K562 (cell line): ENCODE results near the gene KCNN4. TPM values are rescaled to one million over a fixed set of nuclear protein-coding genes. Genes with fewer than 3 reads are reported as not detected.

ENCODE experiments used
- HDAC8 ChIP-seq: fragments of 450-650 bp; IDR thresholded peaks from 2 replicates; pipeline ENCODE4 v1.6.1; 2016; ENCODE audit warnings: mild to moderate bottlenecking, missing genetic modification characterization, moderate library complexity, missing compliant biosample characterization
- JUNB ChIP-seq: fragments of 450-650 bp; formaldehyde crosslinking; conservative IDR thresholded peaks from 2 replicates; pipeline ENCODE4 v1.4.0; 2020; ENCODE audit warnings: mild to moderate bottlenecking
- KAT8 ChIP-seq: fragments of 450-650 bp; IDR thresholded peaks from 2 replicates; pipeline ENCODE4 v1.6.1; 2016; ENCODE audit warnings: low read depth, mild to moderate bottlenecking
- MEIS2 ChIP-seq: fragments of 450-650 bp; IDR thresholded peaks from 2 replicates; pipeline ENCODE4 v1.6.1; 2014; ENCODE audit warnings: mild to moderate bottlenecking; ENCODE audit not compliant: partially characterized antibody
- NFATC3 ChIP-seq: fragments of 450-650 bp; IDR thresholded peaks from 2 replicates; pipeline ENCODE4 v1.6.1; 2017; ENCODE audit warnings: mild to moderate bottlenecking
- POLR2AphosphoS5 ChIP-seq: IDR thresholded peaks from 2 replicates; pipeline ENCODE4 v1.6.1; 2011; ENCODE audit warnings: mild to moderate bottlenecking, low read depth, low read length, moderate library complexity; ENCODE audit not compliant: control insufficient read depth, insufficient read depth
- SAFB2 ChIP-seq: fragments of 200-400 bp; formaldehyde crosslinking; IDR thresholded peaks from 2 replicates; pipeline ENCODE4 v1.6.1; 2018; ENCODE audit warnings: borderline replicate concordance, low read length, low read depth, moderate library complexity; ENCODE audit not compliant: severe bottlenecking
- SMARCA4 ChIP-seq: fragments of 450-650 bp; IDR thresholded peaks from 2 replicates; pipeline ENCODE4 v1.6.1; 2016
- TCF3 ChIP-seq: sonication (generic); formaldehyde crosslinking; IDR thresholded peaks from 2 replicates; pipeline ENCODE4 v1.4.0; 2020; ENCODE audit warnings: mild to moderate bottlenecking, missing genetic modification reagents
- TEAD2 ChIP-seq: fragments of 450-650 bp; IDR thresholded peaks from 2 replicates; pipeline ENCODE4 v1.6.1; 2016; ENCODE audit warnings: missing genetic modification characterization, control low read depth, missing compliant biosample characterization
- ZBED1 ChIP-seq: IDR thresholded peaks from 2 replicates; pipeline ENCODE4 v1.6.1; 2014
- ZKSCAN8 ChIP-seq: fragments of 200-800 bp; sonication (Bioruptor generic); IDR thresholded peaks from 2 replicates; pipeline ENCODE4 v1.6.1; 2016; ENCODE audit warnings: missing genetic modification characterization, missing compliant biosample characterization
- polyA plus RNA-seq, 8 experiments: library from polyadenylated mRNA; depleted of rRNA in 4 of 8; stranded (reverse) in 5 of 8; unstranded in 3 of 8; fragments of >200 nt; fragmentation: Nextera tagmentation in 2 of 8; fragmentation: Illumina TruSeq in 1 of 8; extraction: Ambion mirVana in 2 of 8; extraction: Trizol in 1 of 8; gene quantifications; 2 replicates each; pipeline versions ENCODE4 v1.2.1 to v1.2.3, GENCODE V29; 2011 to 2014; ENCODE audit warnings: inconsistent platforms in 1 of 8, missing spikeins in 1 of 8
- total RNA-seq, 7 experiments: library from RNA; depleted of rRNA in 6 of 7; stranded (reverse); fragments of >200 nt in 6 of 7; fragmentation: Illumina TruSeq in 2 of 7; extraction: Trizol in 2 of 7; gene quantifications; 2 replicates each; pipeline versions ENCODE4 v1.2.1 to v1.2.3, GENCODE V29; 2011 to 2021; ENCODE audit warnings: low replicate concordance in 1 of 7
- TF ChIP-seq, protein P1 (sequence below): fragments of 250-450 bp; sonication (Bioruptor Pico); IDR thresholded peaks from 2 replicates; pipeline ENCODE4 v1.4.0; 2020; ENCODE audit warnings: mild to moderate bottlenecking
- TF ChIP-seq, protein P2 (sequence below): sonication (generic); formaldehyde crosslinking; IDR thresholded peaks from 2 replicates; pipeline ENCODE4 v1.8.0; 2022; ENCODE audit warnings: mild to moderate bottlenecking, low read depth, missing genetic modification reagents
- TF ChIP-seq, protein P3 (sequence below): sonication (generic); formaldehyde crosslinking; IDR thresholded peaks from 2 replicates; pipeline ENCODE4 v1.9.0; 2022; ENCODE audit warnings: mild to moderate bottlenecking, missing genetic modification reagents
- TF ChIP-seq, protein P4 (sequence below): fragments of 250-450 bp; sonication (Bioruptor Pico); IDR thresholded peaks from 2 replicates; pipeline ENCODE4 v1.4.0; 2020; ENCODE audit warnings: borderline replicate concordance
- TF ChIP-seq, protein P5 (sequence below): fragments of 450-650 bp; IDR thresholded peaks from one replicate; pipeline ENCODE4 v1.6.1; 2018; ENCODE audit warnings: mild to moderate bottlenecking, moderate library complexity; ENCODE audit not compliant: partially characterized antibody
- TF ChIP-seq, protein P6 (sequence below): sonication (generic); formaldehyde crosslinking; IDR thresholded peaks from 2 replicates; pipeline ENCODE4 v1.8.1; 2022; ENCODE audit warnings: missing genetic modification reagents
- TF ChIP-seq, protein P7 (sequence below): fragments of 250-450 bp; sonication (Bioruptor Pico); IDR thresholded peaks from 2 replicates; pipeline ENCODE4 v1.5.1; 2021; ENCODE audit warnings: mild to moderate bottlenecking

Gene KCNN4
- total and polyA plus RNA-seq, 9 of the 15 experiments (the other 6 are each of a cell fraction or from before 2014, with no cell fraction given): 0.53 to 37.7 (median 25.9) TPM

DNA sequence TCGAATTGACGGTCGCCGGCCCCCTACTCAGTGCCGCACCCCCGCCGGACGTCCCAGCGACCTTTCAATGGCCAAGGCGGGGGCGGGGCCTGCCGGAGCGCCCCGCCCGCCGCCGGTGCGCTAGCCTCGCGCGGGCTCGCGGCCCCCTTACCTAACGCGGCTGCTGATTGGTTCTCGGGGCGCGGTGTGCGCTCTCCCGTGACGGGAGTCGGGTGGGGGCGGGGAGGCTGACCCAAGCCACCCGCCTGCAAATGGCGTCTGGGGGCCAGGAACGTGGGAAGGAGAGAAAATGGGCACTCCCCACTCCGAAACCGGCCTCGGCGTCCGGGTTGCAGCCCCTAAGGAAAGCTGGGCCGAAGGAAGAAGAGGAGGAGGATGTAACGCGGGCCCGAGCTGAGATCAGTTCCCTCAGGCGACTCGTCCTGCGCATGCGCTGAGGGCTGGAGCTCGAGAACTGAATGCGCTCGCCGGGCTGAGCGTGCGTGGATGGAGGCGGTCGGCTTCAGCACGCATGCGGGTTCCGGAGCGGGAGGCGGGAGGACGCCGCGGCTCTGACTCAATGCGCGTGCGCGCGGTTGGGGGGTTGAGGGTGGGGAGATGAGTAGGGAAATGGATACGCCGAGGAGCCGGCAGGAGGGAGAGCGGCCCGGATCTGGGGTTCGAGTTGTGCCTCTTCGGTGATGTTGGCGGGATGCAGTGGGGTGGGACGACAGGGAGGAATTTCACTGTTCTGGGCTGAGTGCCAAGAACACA is 26.1 kb downstream of the KCNN4 start, which contains the start of gene SMG9 (continued):
- TF ChIP-seq, protein P1, sequence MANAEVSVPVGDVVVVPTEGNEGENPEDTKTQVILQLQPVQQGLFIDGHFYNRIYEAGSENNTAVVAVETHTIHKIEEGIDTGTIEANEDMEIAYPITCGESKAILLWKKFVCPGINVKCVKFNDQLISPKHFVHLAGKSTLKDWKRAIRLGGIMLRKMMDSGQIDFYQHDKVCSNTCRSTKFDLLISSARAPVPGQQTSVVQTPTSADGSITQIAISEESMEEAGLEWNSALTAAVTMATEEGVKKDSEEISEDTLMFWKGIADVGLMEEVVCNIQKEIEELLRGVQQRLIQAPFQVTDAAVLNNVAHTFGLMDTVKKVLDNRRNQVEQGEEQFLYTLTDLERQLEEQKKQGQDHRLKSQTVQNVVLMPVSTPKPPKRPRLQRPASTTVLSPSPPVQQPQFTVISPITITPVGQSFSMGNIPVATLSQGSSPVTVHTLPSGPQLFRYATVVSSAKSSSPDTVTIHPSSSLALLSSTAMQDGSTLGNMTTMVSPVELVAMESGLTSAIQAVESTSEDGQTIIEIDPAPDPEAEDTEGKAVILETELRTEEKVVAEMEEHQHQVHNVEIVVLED (CRISPR knock-in tag): peak; percentile 73
- TF ChIP-seq, protein P2, sequence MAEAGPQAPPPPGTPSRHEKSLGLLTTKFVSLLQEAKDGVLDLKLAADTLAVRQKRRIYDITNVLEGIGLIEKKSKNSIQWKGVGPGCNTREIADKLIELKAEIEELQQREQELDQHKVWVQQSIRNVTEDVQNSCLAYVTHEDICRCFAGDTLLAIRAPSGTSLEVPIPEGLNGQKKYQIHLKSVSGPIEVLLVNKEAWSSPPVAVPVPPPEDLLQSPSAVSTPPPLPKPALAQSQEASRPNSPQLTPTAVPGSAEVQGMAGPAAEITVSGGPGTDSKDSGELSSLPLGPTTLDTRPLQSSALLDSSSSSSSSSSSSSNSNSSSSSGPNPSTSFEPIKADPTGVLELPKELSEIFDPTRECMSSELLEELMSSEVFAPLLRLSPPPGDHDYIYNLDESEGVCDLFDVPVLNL (CRISPR knock-in tag): no peak
- TF ChIP-seq, protein P3, sequence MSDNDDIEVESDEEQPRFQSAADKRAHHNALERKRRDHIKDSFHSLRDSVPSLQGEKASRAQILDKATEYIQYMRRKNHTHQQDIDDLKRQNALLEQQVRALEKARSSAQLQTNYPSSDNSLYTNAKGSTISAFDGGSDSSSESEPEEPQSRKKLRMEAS (CRISPR knock-in tag): peak; percentile 74
- TF ChIP-seq, protein P4, sequence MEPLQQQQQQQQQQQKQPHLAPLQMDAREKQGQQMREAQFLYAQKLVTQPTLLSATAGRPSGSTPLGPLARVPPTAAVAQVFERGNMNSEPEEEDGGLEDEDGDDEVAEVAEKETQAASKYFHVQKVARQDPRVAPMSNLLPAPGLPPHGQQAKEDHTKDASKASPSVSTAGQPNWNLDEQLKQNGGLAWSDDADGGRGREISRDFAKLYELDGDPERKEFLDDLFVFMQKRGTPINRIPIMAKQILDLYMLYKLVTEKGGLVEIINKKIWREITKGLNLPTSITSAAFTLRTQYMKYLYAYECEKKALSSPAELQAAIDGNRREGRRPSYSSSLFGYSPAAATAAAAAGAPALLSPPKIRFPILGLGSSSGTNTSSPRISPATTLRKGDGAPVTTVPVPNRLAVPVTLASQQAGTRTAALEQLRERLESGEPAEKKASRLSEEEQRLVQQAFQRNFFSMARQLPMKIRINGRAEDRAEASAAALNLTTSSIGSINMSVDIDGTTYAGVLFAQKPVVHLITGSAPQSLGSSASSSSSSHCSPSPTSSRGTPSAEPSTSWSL (CRISPR knock-in tag): no peak
- TF ChIP-seq, protein P5, sequence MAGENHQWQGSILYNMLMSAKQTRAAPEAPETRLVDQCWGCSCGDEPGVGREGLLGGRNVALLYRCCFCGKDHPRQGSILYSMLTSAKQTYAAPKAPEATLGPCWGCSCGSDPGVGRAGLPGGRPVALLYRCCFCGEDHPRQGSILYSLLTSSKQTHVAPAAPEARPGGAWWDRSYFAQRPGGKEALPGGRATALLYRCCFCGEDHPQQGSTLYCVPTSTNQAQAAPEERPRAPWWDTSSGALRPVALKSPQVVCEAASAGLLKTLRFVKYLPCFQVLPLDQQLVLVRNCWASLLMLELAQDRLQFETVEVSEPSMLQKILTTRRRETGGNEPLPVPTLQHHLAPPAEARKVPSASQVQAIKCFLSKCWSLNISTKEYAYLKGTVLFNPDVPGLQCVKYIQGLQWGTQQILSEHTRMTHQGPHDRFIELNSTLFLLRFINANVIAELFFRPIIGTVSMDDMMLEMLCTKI: no peak
- no peak for TF ChIP-seq ZKSCAN8
- TF ChIP-seq TCF3: no peak; the same call in 1 of the 2 replicates
- TF ChIP-seq NFATC3: no peak
- peak; percentile 65 for TF ChIP-seq POLR2AphosphoS5
- no peak for TF ChIP-seq ZBED1
- TF ChIP-seq JUNB: no peak
- TF ChIP-seq, protein P6, sequence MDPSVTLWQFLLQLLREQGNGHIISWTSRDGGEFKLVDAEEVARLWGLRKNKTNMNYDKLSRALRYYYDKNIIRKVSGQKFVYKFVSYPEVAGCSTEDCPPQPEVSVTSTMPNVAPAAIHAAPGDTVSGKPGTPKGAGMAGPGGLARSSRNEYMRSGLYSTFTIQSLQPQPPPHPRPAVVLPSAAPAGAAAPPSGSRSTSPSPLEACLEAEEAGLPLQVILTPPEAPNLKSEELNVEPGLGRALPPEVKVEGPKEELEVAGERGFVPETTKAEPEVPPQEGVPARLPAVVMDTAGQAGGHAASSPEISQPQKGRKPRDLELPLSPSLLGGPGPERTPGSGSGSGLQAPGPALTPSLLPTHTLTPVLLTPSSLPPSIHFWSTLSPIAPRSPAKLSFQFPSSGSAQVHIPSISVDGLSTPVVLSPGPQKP (CRISPR knock-in tag): no peak
- TF ChIP-seq HDAC8: no peak
- TF ChIP-seq TEAD2 (tag): no peak
- TF ChIP-seq, protein P7, sequence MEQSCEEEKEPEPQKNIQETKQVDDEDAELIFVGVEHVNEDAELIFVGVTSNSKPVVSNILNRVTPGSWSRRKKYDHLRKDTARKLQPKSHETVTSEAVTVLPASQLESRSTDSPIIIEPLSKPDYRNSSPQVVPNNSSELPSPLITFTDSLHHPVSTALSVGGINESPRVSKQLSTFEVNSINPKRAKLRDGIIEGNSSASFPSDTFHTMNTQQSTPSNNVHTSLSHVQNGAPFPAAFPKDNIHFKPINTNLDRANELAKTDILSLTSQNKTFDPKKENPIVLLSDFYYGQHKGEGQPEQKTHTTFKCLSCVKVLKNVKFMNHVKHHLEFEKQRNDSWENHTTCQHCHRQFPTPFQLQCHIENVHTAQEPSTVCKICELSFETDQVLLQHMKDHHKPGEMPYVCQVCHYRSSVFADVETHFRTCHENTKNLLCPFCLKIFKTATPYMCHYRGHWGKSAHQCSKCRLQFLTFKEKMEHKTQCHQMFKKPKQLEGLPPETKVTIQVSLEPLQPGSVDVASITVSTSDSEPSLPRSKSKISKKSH (CRISPR knock-in tag): no peak
- peak; percentile 98 for TF ChIP-seq MEIS2
- no peak for TF ChIP-seq KAT8
- TF ChIP-seq SMARCA4: 0 out of 2 replicates have a peak, but pooled peaks have one; percentile 43
- no peak for TF ChIP-seq SAFB2
